OCI-LY1 (cell line): Measurements from ENCODE around the gene AUP1.

Source experiments
- H2AFZ ChIP-seq: fragments of 200-600 bp; sonication (generic), shearing (Covaris generic); 2 replicates; pipeline ENCODE4 v1.6.0; 2014; ENCODE audit warnings: antibody characterized with exemption, mild to moderate bottlenecking, low read length
- H3F3A ChIP-seq: fragments of 200-600 bp; sonication (generic), shearing (Covaris generic); 2 replicates; pipeline ENCODE4 v1.6.0; 2014; ENCODE audit warnings: mild to moderate bottlenecking, antibody characterized with exemption, low read length, moderate library complexity; ENCODE audit not compliant: insufficient read depth
- H3K27ac ChIP-seq: fragments of 200-600 bp; sonication (generic); 2 replicates; pipeline ENCODE4 v1.5.1; 2014; ENCODE audit warnings: low read length, mixed run types, mild to moderate bottlenecking, low read depth; ENCODE audit not compliant: poor library complexity, severe bottlenecking
- H3K27me3 ChIP-seq: fragments of 200-600 bp; sonication (generic); 2 replicates; pipeline ENCODE4 v1.6.0; 2014; ENCODE audit warnings: antibody characterized with exemption, mild to moderate bottlenecking, low read length, moderate library complexity; ENCODE audit not compliant: insufficient read depth
- H3K36me3 ChIP-seq: fragments of 200-600 bp; sonication (generic); 2 replicates; pipeline ENCODE4 v1.6.1; 2014; ENCODE audit warnings: mild to moderate bottlenecking, antibody characterized with exemption, low read length, moderate library complexity, mixed read lengths; ENCODE audit not compliant: insufficient read depth
- H3K4me1 ChIP-seq: fragments of 200-600 bp; sonication (generic); 2 replicates; pipeline ENCODE4 v1.5.1; 2014; ENCODE audit warnings: mild to moderate bottlenecking, low read length, moderate library complexity; ENCODE audit not compliant: insufficient read depth, severe bottlenecking
- H3K4me2 ChIP-seq: fragments of 200-600 bp; sonication (generic), shearing (Covaris generic); 2 replicates; pipeline ENCODE4 v1.6.1; 2014; ENCODE audit warnings: low read length
- H3K4me3 ChIP-seq: fragments of 200-600 bp; sonication (generic); 2 replicates; pipeline ENCODE4 v1.5.1; 2014; ENCODE audit warnings: low read length, low read depth, mild to moderate bottlenecking, mixed read lengths; ENCODE audit not compliant: poor library complexity, severe bottlenecking
- H3K79me2 ChIP-seq: fragments of 200-600 bp; shearing (Covaris generic); 2 replicates; pipeline ENCODE4 v1.6.1; 2016; ENCODE audit warnings: mixed run types, low read length, mixed read lengths; ENCODE audit not compliant: insufficient read depth
- H3K9ac ChIP-seq: fragments of 200-600 bp; sonication (generic), shearing (Covaris generic); 2 replicates; pipeline ENCODE4 v1.6.1; 2014; ENCODE audit warnings: mild to moderate bottlenecking, low read length, mixed read lengths
- H3K9me2 ChIP-seq: fragments of 200-600 bp; sonication (generic), shearing (Covaris generic); 2 replicates; pipeline ENCODE4 v1.6.1; 2014; ENCODE audit warnings: low read depth, mild to moderate bottlenecking, low read length, mixed read lengths
- H3K9me3 ChIP-seq: fragments of 200-600 bp; shearing (Covaris generic); 2 replicates; pipeline ENCODE4 v1.6.1; 2014; ENCODE audit warnings: low read length, mixed read lengths
- H4K20me1 ChIP-seq: fragments of 200-600 bp; sonication (generic), shearing (Covaris generic); 2 replicates; pipeline ENCODE4 v1.6.0; 2016; ENCODE audit warnings: mild to moderate bottlenecking, low read length; ENCODE audit not compliant: insufficient read depth
- CTCF ChIP-seq: fragments of 200-600 bp; sonication (generic), shearing (Covaris generic); IDR thresholded peaks from 2 replicates; pipeline ENCODE4 v1.5.1; 2017; ENCODE audit warnings: mild to moderate bottlenecking, antibody characterized with exemption, low read length, moderate library complexity, mixed read lengths
- EZH2 ChIP-seq: fragments of 200-600 bp; sonication (generic), shearing (Covaris generic); IDR thresholded peaks from 2 replicates; pipeline ENCODE4 v1.8.0; 2017; ENCODE audit warnings: borderline replicate concordance, mixed run types, mild to moderate bottlenecking, antibody characterized with exemption, low read length, moderate library complexity, mixed read lengths

Gene AUP1

GRCh38 chr2:74526649-74527230 lies 2.8 kb downstream of the AUP1 start:
- H3K4me2 ChIP-seq = no peak overlapping the region
- H3K9me2 ChIP-seq = no peaks in the 10 kb centered on the region
- no peak overlapping the region for H3K9ac ChIP-seq
- no peaks in the 10 kb centered on the region for H3K9me3 ChIP-seq
- no peak overlapping the region for H2AFZ ChIP-seq
- H3K4me1 ChIP-seq = peaks cover 26% of the 10 kb centered on the region
- peaks cover 10% of the 10 kb centered on the region for H3K79me2 ChIP-seq
- no peak overlapping the region for H3K27ac ChIP-seq
- H3K36me3 ChIP-seq = peaks cover 42% of the 10 kb centered on the region
- no peaks in the 10 kb centered on the region for H3F3A ChIP-seq
- H3K27me3 ChIP-seq = no peaks in the 10 kb centered on the region
- no peaks in the 10 kb centered on the region for H4K20me1 ChIP-seq
- H3K4me3 ChIP-seq = no peak overlapping the region
- TF ChIP-seq CTCF = no peak
- no peak for TF ChIP-seq EZH2

GRCh38 chr2:74525717-74526648 lies 3.5 kb downstream of the AUP1 start, which contains the start of gene DQX1:
DQX1 (minus strand) TSS chr2:74526231; CDS start chr2:74525729, 502 bp downstream.
- Histone ChIP-seq H3K9me2 (no peaks in the 10 kb centered on the region), H2AFZ (no peak within 1 kb of the TSS), H3K4me3 (no peak within 1 kb of the TSS), H3K79me2 (peaks cover 10% of the 10 kb centered on the region), H3F3A (no peaks in the 10 kb centered on the region), H3K4me2 (no peak within 1 kb of the TSS), H3K27ac (no peak within 1 kb of the TSS), H4K20me1 (no peaks in the 10 kb centered on the region), H3K27me3 (no peaks in the 10 kb centered on the region), H3K9me3 (no peaks in the 10 kb centered on the region), H3K4me1 (peaks cover 19% of the 10 kb centered on the region), H3K9ac (no peak within 1 kb of the TSS), H3K36me3 (peaks cover 37% of the 10 kb centered on the region)
- TF ChIP-seq CTCF (no peak), EZH2 (no peak)

- no peaks in the 10 kb centered on the region for H3F3A ChIP-seq
- H3K4me2 ChIP-seq = no peak overlapping the region
- H3K4me3 ChIP-seq = no peak overlapping the region
- no peaks in the 10 kb centered on the region for H4K20me1 ChIP-seq
- H3K79me2 ChIP-seq = peaks cover 10% of the 10 kb centered on the region
- no peak overlapping the region for H2AFZ ChIP-seq
- no peak for TF ChIP-seq EZH2
- no peaks in the 10 kb centered on the region for H3K9me3 ChIP-seq
- H3K9ac ChIP-seq = no peak overlapping the region
- peaks cover 37% of the 10 kb centered on the region for H3K36me3 ChIP-seq
- H3K4me1 ChIP-seq = peaks cover 14% of the 10 kb centered on the region
- no peaks in the 10 kb centered on the region for H3K9me2 ChIP-seq
- no peak overlapping the region for H3K27ac ChIP-seq
- no peaks in the 10 kb centered on the region for H3K27me3 ChIP-seq
These were observed 4.4 kb downstream of the AUP1 start for GRCh38 chr2:74524955-74525716.
